Stomach (tissue), 9 donors: Measurements from ENCODE around the gene UGT2A1. TPM values are rescaled to one million over a fixed set of nuclear protein-coding genes. Genes with fewer than 3 reads are reported as not detected.

Source experiments
- DNase-seq, 2 donors: peaks; one replicate each; pipeline versions ENCODE4 v3.0.0 to v3.0.0-alpha.2; 2013 to 2019
- H3K27ac ChIP-seq, 5 donors: fragments of 200-600 bp in 4 of 5; sonication (generic) in 4 of 5; one replicate each; pipeline ENCODE4 v1.5.1; 2013 to 2019; ENCODE audit warnings: mild to moderate bottlenecking in 1 of 5, moderate library complexity in 1 of 5
- H3K27me3 ChIP-seq, 3 donors: fragments of 200-600 bp; sonication (generic); one replicate each; pipeline ENCODE4 v1.5.1; 2017 to 2019; ENCODE audit warnings: mixed run types in 1 of 3
- H3K36me3 ChIP-seq, 4 donors: fragments of 200-600 bp; sonication (generic); 1 replicate in 3 of 4; 2 replicates in 1 of 4; pipeline ENCODE4 v1.5.1; 2016 to 2019
- H3K4me1 ChIP-seq, 4 donors: fragments of 200-600 bp; sonication (generic); one replicate each; pipeline ENCODE4 v1.5.1; 2016 to 2019
- H3K4me3 ChIP-seq, 4 donors: fragments of 200-600 bp; sonication (generic) in 3 of 4; one replicate each; pipeline ENCODE4 v1.5.1; 2016 to 2019; ENCODE audit warnings: mild to moderate bottlenecking in 1 of 4
- H3K9me3 ChIP-seq, 4 donors: fragments of 200-600 bp; sonication (generic); one replicate each; pipeline ENCODE4 v1.5.1; 2016 to 2019
- CTCF ChIP-seq, 7 experiments: fragments of 450-650 bp in 4 of 7; fragments of 200-600 bp in 3 of 7; sonication (generic) in 3 of 7; IDR thresholded peaks; one replicate each; pipeline ENCODE4 v1.5.1; 2016 to 2019; ENCODE audit warnings: antibody characterized with exemption in 7 of 7, control low read depth in 2 of 7, mild to moderate bottlenecking in 1 of 7
- EP300 ChIP-seq: sonication (generic); formaldehyde crosslinking; IDR thresholded peaks from one replicate; pipeline ENCODE4 v1.6.1; 2017; ENCODE audit warnings: antibody characterized with exemption
- POLR2A ChIP-seq, 4 donors: fragments of 450-650 bp; IDR thresholded peaks; one replicate each; pipeline ENCODE4 v1.6.1; 2016; ENCODE audit warnings: antibody characterized with exemption in 4 of 4, control low read depth in 2 of 4, mild to moderate bottlenecking in 1 of 4, moderate library complexity in 1 of 4
- POLR2AphosphoS5 ChIP-seq, 3 donors: sonication (generic); formaldehyde crosslinking; IDR thresholded peaks; one replicate each; pipeline ENCODE4 v1.6.1; 2016; ENCODE audit warnings: antibody characterized with exemption in 3 of 3
- WGBS, 5 donors: extraction: QIAGEN DNeasy Blood & Tissue Kit in 3 of 5; methylation state at CpG; one replicate each; pipeline versions ENCODE4 v1.1.5 to v1.1.7; 2013 to 2018; 5-methylcytosine and 5-hydroxymethylcytosine counted together
- intact Hi-C: fragments of 100-400 bp; cut with DNase I; formaldehyde crosslinking; loops from one replicate; pipeline ENCODE4 v1.15.1; 2023; ENCODE audit warnings: low total_unique reads
- polyA plus RNA-seq, 3 donors: library from polyadenylated mRNA; stranded (reverse); fragments of 200-250 nt; gene quantifications; one replicate each; pipeline ENCODE4 v1.2.3, GENCODE V29; 2013
- total RNA-seq, 5 donors: library from RNA; depleted of rRNA; stranded (reverse); fragments of >200 nt; gene quantifications; one replicate each; pipeline versions ENCODE4 v1.1.0 to v1.2.3, GENCODE V29; 2014 to 2016
- donor health status: healthy with polysubstance abuse.
- donor health status: Bipolar disorder and iron deficiency.
- donor health status: healthy.

Gene UGT2A1
- total and polyA plus RNA-seq, 8 donors: not detected

GRCh38 chr4:69576251-69576877 is 76.7 kb downstream of the UGT2A1 start:
- H3K27ac ChIP-seq: no peak overlapping the region
- no peaks in the 10 kb centered on the region for H3K4me1 ChIP-seq
- no peak overlapping the region for H3K4me3 ChIP-seq
- no peaks in the 10 kb centered on the region for H3K36me3 ChIP-seq
- DNase-seq: no peak
- no peaks in the 10 kb centered on the region for H3K27me3 ChIP-seq
- WGBS, 5 donors: 92 to 97% (median 94%) methylated on average over 18 to 24 of the region's 24 CpGs
- no peak for TF ChIP-seq CTCF (IDR thresholded peaks at IDR 0.05)
- no peak for TF ChIP-seq POLR2A (IDR thresholded peaks at IDR 0.05)
- no peak for TF ChIP-seq POLR2AphosphoS5 (IDR thresholded peaks at IDR 0.05)
- TF ChIP-seq EP300: no peak
- intact Hi-C loops: no loop called here
- no peaks in the 10 kb centered on the region for H3K9me3 ChIP-seq

GRCh38 chr4:69568787-69569186 is 84.3 kb downstream of the UGT2A1 start:
- TF ChIP-seq EP300: no peak
- no peak for TF ChIP-seq POLR2A (IDR thresholded peaks at IDR 0.05)
- TF ChIP-seq POLR2AphosphoS5 (IDR thresholded peaks at IDR 0.05): no peak
- no peak for TF ChIP-seq CTCF (IDR thresholded peaks at IDR 0.05)
- no peak for DNase-seq
- 73 to 95% (median 85%) methylated on average over 1 of the region's 1 CpG for WGBS, 5 donors
- H3K27ac ChIP-seq: no peak overlapping the region
- intact Hi-C loops: no loop called here
- H3K9me3 ChIP-seq: no peaks in the 10 kb centered on the region
- no peaks in the 10 kb centered on the region for H3K27me3 ChIP-seq
- no peaks in the 10 kb centered on the region for H3K36me3 ChIP-seq
- no peaks in the 10 kb centered on the region for H3K4me1 ChIP-seq
- no peak overlapping the region for H3K4me3 ChIP-seq

DNA sequence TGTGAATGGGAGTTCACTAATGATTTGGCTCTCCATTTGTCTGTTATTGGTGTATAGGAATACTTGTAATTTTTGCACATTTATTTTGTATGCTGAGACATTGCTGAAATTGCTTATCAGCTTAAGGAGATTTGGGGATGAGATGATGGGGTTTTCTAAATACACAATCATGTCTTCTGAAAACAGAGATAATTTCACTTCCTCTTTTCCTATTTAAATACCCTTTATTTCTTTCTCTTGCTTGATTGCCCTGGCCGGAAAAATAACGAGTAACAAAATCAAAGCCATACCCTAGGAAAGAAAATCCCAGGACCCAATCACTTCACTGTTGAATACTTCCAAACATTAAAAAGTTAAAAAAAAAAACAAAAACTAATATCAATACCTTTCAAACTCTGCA is 89.6 kb downstream of the UGT2A1 start:
- Histone ChIP-seq H3K36me3 (no peaks in the 10 kb centered on the region), H3K27me3 (no peaks in the 10 kb centered on the region), H3K9me3 (no peaks in the 10 kb centered on the region), H3K4me1 (no peaks in the 10 kb centered on the region), H3K27ac (no peak overlapping the region), H3K4me3 (no peak overlapping the region)
- WGBS, 5 donors: 45 to 72% (median 48%) methylated on average over 2 of the region's 2 CpGs
- DNase-seq: no peak
- intact Hi-C loops: no loop called here
- no peak for TF ChIP-seq POLR2AphosphoS5 (IDR thresholded peaks at IDR 0.05)
- no peak for TF ChIP-seq POLR2A (IDR thresholded peaks at IDR 0.05)
- no peak for TF ChIP-seq CTCF (IDR thresholded peaks at IDR 0.05)
- TF ChIP-seq EP300: no peak

DNA sequence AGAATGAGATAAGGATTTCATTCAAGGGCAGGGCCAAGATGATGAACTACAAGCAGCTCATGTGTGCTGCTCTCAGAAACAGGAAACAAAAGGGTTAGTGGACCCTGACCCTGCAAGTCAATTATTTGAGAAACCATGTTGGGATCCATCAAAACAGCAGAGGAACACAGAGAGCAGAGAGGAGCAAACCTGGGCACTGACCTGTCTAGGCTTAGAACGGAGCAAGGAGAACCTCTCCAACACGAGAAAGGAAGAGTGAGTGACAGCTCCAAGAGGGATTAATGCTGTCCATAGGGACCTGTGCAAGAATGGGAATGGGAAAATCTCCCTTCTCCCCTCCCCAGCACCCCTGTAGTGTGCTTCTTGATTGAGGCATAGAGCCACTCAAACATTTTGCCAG is 103.4 kb downstream of the UGT2A1 start:
- no peak overlapping the region for H3K4me3 ChIP-seq
- H3K36me3 ChIP-seq: no peaks in the 10 kb centered on the region
- no peak for DNase-seq
- no peaks in the 10 kb centered on the region for H3K27me3 ChIP-seq
- WGBS, 5 donors: 71 to 88% (median 82%) methylated on average over 2 of the region's 2 CpGs
- no peak for TF ChIP-seq EP300
- no peak for TF ChIP-seq POLR2AphosphoS5 (IDR thresholded peaks at IDR 0.05)
- no peak for TF ChIP-seq CTCF (IDR thresholded peaks at IDR 0.05)
- no peak for TF ChIP-seq POLR2A (IDR thresholded peaks at IDR 0.05)
- no peak overlapping the region for H3K27ac ChIP-seq
- no peaks in the 10 kb centered on the region for H3K4me1 ChIP-seq
- peaks cover 0 to 10% (median 0%) of the 10 kb centered on the region in 4 donors for H3K9me3 ChIP-seq
- intact Hi-C loops: no loop called here
